HCEC 1CT (cell line): ENCODE results near the gene ZRANB2.
A peak's percentile ranks its signal among the peaks of the same experiment; 100 is the strongest.

Source experiments
- DNase-seq: peaks from one replicate; pipeline ENCODE4 v3.0.0-alpha.2; 2017

ZRANB2 gene

GRCh38 chr1:71068325-71069240 is 12.3 kb downstream of the ZRANB2 start:
- no peak for DNase-seq

- no peak for DNase-seq
These were observed 26.0 kb downstream of the ZRANB2 start for GRCh38 chr1:71054791-71055190.

DNA sequence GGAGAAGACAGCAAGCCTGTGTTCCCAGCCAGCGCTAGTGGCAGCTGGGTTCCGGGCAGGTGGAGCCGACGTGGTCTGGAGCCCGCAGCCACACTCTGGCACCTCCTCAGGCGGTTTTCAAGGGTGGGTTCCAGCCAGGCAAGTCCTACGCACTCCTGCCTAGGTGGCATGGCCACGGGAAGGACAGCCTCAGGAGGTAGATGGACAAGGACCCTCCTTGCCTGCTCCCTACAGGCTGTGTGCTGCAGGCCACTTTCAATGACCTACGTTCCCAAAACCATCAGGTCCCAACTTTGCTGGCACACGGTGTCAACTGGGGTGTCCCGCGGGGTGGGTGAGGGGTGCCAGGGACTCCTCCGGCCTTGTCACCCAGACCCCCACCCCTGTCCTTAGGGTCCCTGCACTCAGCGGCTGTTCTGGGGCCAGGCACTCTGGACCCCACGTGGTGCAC is 26.5 kb downstream of the ZRANB2 start:
- DNase-seq = no peak

- DNase-seq = no peak
These were observed 27.1 kb downstream of the ZRANB2 start for GRCh38 chr1:71053758-71054157.

DNA sequence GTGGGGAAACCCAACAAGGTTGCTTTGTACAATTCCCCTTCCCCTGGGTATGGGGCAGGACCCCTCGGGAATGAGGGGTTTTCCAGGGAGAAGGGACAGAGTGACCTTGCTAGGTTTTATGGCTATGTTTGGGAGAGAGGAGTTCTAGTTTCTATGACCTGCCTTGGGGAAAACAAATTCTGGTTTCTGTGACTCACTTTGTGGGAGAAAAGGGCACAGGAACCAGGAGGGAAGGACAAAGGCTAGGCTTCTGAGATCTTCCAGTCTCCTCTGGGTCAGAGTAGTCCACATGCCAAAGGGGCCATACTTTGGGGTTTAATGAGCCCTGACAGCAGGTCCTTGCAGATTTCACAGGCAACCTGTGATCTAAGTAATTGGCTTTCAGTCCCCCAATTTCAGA is 27.7 kb downstream of the ZRANB2 start:
- DNase-seq = no peak

DNA sequence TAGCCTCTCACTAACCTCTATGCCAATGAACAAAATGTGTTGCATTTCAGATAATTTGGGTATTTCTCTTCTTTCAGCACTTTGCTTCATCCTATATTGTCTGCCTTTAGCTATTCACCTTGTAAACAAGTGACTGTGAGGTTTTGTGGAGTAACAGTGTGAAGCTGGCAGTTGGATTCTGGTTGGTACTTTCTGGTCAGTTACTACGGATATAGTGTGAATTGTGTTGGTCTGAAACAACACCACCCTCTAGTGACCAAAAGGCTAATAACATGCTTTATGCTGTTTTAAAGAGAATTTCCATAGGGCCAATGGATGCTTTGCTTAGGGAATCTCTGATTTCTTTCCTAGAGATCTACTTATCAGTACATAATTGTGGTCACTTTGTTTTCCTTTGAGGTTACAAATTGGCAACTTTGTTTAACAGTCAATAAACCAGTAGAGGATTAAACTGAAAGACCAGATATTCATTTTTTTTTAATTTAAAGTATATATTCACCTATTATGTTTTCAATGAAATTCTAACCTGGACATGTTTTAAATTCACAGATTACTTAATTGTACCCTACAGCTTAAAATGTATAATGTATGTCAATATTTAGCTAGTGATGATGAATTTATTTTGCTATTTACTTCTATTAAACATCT is 30.8 kb downstream of the ZRANB2 start:
- DNase-seq = peak; percentile 59

DNA sequence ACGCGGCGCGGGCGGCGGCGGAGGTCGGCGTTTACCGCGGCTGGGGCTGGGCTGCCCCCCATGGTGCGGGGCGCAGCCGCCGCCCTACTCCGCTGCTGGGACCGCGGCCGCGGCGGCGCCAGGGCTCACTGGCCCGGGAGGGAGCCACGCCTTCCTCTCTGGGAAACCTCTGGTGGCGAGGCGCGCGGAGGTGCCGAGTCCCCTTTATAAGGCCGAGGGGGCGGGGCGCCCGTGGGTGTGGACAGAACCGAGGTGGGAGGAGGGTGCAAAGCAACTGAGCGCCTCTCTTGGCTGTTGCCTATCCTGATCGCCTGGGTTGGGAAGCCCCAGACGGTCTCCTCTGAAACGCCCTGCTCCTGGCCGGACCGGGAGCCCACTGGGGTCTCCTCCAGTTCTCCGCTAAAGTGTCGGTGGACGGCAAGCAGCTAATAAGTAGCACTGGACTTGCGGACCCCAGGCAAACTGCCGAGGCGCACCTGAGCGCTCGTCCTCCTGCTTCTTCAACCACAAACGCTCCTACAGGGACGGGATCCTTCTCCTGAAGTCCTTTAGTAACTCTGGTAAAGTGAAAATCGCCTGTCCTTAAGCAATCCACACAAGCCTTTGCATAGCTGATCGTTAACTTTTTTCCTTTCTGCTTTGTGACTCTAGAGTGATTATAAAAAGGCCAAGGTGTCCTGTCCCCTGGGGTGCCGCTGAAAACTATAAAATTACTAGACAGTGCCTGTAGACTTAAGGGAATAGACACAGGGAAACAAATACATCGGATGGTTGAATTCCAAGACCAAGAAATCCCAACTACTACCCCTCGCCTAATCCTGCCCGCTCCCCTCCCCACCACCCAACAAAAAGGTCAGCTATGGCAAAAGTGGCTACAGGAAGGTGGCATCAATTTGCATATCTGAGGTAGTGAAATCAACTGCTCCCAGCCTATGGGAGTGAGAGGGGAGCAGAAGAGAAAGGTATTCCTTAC is 32.9 kb downstream of the ZRANB2 start, which contains the start of gene PTGER3:
PTGER3 (minus strand) TSS at position 182 of the 973 bp plus-strand sequence. CDS start 239 bp downstream, outside the sequence.
- DNase-seq = peak; percentile 36

DNA sequence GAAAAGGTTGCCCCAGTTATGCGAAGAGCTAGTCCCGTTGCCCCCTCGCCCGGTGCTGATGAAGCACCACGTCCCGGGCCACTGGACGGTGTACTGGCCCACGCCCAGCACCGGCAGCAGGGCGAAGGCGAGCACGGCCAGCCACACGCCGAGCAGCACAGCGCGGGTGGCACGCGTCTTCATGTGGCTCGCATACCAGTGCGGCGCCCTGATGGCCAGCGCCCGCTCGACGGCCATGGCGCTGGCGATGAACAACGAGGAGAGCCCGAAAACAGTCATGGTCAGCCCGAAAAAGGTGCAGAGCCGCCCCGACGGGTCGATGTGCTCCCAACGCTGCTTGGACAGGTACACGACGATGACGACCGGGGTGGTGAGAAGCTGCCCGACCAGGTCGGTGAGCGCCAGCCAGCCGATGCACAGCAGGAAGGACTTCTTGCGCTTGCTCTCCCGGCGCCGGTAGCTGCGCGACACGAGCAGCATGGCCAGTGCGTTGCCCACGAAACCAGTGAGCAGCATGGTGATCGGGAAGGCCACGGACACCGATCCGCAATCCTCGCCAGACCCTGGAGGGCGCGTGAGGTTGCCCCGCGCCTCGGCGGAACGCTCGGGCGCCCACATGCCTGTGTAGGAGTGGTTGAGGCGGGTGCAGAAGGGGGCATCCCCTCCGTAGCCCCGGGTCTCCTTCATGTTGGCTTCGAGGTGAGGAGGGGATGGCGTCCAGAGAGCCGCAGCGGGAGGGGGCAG is 33.8 kb downstream of the ZRANB2 start:
- no peak for DNase-seq

- no peak for DNase-seq
These were observed 35.3 kb downstream of the ZRANB2 start for GRCh38 chr1:71045463-71046028.

DNA sequence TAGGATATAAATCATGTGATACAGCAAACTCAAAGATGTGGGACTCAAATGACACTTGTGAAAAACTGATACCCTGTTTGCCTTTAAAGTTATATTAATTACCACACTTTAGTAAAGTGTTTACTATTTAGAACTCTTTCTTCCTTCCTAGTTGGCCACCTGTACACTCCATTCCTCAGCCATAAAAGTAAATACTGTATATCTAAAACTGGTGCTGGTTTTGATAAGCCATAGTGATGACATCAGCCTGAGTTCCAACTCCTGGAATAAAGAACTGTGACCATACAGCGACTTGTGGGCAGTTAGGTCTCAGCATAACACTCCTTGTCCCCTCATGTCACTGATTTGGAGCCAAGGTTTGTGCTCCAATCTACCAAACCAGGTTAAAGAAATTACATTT is 36.0 kb downstream of the ZRANB2 start:
- no peak for DNase-seq

- no peak for DNase-seq
These were observed 37.8 kb downstream of the ZRANB2 start for GRCh38 chr1:71043065-71043464.

GRCh38 chr1:71041806-71042205 is 39.0 kb downstream of the ZRANB2 start:
- DNase-seq = peak; percentile 56

DNA sequence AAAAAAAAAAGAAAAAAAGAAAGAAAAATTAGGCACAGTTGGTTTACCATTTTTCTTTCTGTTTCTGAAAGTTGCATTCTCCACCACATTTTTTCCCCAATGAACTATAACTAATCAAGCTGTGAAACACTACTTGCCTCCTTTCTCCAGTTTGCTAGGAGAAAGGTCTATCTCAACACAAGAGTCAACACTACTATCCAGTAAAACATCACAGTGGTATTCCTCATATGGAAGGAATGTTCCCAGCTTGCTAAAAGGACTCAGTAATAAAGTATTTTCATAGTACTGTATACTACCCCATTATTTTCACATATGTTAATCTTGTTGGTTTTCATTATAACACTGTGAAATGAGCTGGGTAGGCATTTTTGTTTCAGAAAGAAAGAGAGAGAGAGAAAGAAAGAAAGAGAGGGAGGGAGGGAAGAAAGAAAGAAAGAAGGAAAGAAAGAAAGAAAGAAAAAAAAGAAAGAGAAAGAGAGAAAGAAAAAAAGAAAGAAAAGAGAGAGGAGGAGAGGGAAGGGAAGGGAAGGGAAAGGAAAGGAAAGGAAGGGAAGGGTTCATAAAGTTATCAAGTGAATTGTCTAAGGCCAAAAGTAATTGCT is 41.1 kb downstream of the ZRANB2 start:
- DNase-seq = peak; percentile 35

DNA sequence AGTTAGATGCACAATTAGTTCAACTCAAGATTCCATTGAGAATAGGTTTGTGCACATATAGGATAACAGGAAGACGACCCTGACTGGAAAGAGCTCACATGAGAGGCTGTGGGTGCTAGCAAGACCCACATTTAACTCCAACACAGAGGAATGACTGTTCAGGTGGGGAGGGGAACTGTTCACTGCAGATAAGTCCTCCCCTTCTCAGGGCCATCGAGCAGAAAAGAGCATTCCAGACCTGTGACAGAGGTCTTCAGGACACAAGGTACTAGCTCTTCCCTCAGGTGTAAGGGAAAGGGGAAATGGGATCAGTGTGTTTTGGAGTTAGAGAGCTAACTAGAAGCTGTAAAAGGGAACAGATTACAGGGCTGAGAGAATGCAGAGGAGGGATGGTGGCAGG is 41.9 kb downstream of the ZRANB2 start:
- no peak for DNase-seq

DNA sequence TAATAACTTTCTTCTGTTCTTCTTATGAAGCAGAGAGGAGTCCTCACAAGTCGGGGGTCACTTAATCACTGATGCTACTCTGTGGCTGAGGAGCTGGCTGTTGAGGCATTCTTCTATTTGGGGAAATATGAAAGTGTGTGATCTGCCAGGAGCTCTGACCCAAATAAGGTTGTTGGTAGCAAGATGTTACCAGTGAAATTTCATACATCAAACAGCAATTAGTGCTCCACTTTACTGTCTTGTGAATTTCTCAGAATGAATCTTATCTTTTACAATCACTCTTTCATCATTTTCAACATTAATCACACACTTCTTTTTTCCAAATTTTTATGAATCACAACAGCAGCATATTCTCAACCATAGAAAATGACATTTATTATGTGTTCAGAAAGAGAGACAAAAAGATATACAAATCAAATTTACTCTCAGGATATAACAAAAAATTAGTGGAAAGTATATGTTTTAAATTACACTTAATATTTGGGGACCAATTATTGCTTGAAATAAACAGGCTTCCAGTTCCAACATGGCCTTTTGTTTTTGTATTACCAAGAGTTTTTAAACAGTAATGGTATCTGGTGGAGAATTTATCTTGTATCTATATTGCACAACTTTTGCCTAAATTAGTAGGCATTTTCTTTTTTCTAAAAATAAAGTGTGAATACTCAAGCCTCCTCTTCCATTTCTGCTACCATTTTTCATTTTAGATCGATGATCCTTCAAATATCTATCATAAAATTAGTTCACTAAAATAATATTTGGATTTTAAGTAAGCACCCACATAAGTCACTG is 42.8 kb downstream of the ZRANB2 start:
- DNase-seq = no peak

DNA sequence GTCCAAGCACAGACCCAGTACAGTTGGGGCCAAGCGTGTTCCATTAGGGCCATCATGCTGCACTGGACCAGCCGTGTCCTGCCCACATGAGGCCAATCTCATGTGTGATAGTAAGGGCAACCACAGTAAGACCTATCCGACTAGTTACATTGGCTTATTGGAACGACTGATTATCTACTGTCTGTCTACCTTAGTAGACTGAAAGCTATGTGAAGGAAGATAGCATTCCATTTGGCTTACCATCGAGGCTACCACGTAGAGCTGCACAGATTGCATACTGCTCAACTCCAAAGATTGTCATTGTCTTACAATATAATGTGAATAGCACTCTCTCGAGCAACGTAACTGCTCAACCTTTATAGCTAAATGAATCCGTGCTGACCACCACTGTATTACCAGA is 43.8 kb downstream of the ZRANB2 start:
- DNase-seq = no peak

DNA sequence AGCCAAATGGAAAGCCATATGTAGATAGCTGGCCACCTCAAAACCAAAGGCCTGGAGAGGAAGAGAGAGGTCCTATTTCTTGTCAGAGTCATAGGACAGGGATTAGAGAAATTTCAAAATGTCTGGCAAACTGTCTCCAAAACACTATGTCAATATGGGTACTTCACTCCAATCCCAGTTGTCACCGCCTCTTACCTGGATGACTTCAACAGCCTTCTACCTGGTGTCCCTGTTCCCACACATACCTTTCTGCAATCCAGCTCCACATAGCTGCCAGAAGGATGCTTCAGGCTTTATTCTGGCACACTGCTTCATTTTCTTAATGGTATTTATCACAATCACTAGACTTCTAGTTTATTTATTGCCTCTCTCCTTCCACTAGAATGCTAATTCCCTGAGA is 47.7 kb downstream of the ZRANB2 start:
- DNase-seq = no peak

- peak; percentile 54 for DNase-seq
These were observed 49.4 kb downstream of the ZRANB2 start for GRCh38 chr1:71031426-71031825.

DNA sequence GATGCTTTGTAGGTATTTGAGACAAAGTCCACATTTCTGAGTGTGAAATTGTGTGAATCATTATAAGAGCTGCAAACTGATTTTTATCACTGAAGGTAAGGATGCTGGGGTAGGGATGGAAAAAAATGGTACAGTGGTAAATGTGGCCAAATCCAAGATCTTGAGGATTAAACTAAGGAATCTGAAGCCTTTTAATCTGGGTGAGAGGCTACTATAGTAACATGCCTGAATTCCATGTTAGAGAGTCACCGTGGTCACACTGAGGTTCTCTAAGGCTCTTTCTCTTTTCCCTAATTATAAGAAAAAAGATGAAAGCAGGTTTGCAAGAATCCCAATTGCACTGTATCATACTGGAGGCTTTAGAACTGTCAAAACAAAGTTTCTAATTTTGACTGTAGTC is 50.8 kb downstream of the ZRANB2 start:
- DNase-seq = peak; percentile 35

- no peak for DNase-seq
These were observed 51.9 kb downstream of the ZRANB2 start for GRCh38 chr1:71028981-71029380.
